CD4-positive, alpha-beta T cell treated with Interleukin-12 subunit alpha and Interleukin-12 subunit beta, for 1 hour (primary cell): ENCODE data around the gene ABCA13.
"Not testable (repeated sequence)": the region's sequence is repeated elsewhere in the genome, so short reads cannot be mapped to it uniquely, and the experiment has no call there.

Experiments
- DNase-seq: peaks from one replicate; pipeline ENCODE4 v3.0.0-alpha.2; 2020

The ABCA13 gene, protein sequence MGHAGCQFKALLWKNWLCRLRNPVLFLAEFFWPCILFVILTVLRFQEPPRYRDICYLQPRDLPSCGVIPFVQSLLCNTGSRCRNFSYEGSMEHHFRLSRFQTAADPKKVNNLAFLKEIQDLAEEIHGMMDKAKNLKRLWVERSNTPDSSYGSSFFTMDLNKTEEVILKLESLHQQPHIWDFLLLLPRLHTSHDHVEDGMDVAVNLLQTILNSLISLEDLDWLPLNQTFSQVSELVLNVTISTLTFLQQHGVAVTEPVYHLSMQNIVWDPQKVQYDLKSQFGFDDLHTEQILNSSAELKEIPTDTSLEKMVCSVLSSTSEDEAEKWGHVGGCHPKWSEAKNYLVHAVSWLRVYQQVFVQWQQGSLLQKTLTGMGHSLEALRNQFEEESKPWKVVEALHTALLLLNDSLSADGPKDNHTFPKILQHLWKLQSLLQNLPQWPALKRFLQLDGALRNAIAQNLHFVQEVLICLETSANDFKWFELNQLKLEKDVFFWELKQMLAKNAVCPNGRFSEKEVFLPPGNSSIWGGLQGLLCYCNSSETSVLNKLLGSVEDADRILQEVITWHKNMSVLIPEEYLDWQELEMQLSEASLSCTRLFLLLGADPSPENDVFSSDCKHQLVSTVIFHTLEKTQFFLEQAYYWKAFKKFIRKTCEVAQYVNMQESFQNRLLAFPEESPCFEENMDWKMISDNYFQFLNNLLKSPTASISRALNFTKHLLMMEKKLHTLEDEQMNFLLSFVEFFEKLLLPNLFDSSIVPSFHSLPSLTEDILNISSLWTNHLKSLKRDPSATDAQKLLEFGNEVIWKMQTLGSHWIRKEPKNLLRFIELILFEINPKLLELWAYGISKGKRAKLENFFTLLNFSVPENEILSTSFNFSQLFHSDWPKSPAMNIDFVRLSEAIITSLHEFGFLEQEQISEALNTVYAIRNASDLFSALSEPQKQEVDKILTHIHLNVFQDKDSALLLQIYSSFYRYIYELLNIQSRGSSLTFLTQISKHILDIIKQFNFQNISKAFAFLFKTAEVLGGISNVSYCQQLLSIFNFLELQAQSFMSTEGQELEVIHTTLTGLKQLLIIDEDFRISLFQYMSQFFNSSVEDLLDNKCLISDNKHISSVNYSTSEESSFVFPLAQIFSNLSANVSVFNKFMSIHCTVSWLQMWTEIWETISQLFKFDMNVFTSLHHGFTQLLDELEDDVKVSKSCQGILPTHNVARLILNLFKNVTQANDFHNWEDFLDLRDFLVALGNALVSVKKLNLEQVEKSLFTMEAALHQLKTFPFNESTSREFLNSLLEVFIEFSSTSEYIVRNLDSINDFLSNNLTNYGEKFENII (N-terminal part only)

DNA sequence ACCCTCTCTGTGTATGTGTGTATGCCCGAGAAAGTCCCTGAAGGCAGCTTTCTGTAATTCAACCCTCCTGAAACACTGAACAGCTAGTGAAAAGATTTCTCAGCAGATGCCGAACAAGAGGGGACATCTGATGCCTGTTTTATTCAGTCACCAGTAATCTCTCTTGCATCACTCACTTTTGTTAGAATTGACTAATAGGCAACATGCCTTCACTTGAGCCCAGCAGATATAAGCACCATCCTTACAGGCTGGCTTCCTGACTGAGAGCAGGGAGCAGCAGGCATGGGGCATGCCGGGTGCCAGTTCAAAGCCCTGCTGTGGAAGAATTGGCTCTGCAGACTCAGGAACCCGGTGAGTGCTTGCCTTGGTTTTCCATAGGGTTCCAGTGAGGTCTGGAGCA lies at the start of gene ABCA13:
Gene ABCA13 (plus strand): TSS at position 257 of the 400 bp plus-strand sequence. CDS start 26 bp downstream, at position 283.
- no peak for DNase-seq

DNA sequence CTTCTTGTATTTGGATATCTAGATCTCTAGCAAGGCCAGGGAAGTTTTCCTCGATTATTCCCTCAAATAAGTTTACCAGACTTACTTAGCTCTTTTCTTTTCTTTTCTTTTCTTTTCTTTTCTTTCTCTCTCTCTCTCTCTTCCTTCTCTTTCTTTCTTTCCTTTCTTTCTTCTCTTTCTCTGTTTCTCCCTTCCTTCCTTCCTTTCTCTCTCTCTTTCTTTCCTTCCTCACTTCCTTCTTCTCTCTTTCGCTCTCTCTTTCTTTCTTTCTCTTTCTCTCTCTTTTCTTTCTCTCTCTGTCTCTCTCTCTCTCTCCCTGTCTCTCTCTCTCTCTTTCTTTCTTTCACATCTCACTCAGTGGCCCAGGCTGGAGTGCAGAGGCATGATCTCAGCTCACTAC lies 45.2 kb upstream of the ABCA13 start:
- DNase-seq = no peak

DNA sequence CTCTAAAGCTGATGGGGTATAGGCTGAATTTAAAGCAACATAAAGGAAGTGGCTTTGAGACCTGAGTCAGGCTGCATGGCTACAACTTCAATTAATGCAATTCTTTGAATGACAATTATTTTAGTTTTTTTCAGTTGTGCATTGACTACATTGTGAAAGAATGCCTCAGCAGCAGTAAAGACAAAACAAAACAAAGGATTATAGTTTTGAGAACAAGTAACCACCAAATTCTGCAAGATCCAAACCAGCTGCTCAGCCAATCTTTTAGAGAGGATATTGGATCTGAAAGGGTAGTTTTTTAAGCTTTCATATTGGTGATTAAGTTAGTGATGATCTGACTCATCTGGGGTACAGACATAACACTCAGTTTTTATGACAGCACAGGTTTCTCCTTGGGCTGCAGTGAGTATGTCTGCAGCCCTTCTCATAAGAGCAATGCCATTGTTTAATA lies 40.6 kb upstream of the ABCA13 start:
- DNase-seq = no peak

DNA sequence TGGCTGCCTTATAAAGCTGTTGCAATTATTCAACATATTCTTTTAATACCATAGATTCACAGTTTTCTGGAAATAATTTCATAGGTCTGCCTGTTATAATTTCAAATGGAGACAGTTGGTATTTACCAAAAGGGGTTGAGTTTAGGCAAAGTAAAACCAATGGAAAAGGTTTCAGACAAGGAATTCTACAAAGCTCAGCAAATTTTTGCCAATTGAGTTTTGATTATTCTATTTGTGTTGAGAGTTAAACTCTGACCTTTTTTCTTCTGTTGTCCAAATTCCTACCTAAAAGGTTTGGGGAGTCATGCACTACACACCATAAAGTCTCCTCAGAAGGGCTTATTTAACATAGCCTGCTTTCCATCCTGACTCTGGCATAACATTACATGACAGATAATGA lies 38.5 kb upstream of the ABCA13 start:
- no peak for DNase-seq

DNA sequence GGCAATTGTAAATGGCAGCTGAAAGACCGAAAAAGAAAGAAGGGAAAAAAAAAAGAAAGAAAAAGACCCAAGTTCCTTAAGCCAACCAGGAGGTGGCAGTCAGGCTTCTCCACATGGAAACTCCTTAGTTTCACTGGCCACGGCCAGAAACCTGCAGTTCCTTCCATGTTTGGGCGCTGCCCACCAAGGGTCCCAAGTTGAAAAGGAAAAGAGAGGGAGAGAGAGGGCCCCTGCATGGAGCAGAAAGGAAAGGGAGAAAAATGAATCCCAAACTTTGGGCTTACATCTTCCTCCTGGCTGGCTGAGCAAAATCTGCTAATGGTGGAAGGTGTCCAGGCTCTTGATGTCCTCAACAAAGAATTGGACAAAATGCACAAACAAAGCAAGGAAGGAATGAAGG lies 31.8 kb upstream of the ABCA13 start:
- DNase-seq = no peak

DNA sequence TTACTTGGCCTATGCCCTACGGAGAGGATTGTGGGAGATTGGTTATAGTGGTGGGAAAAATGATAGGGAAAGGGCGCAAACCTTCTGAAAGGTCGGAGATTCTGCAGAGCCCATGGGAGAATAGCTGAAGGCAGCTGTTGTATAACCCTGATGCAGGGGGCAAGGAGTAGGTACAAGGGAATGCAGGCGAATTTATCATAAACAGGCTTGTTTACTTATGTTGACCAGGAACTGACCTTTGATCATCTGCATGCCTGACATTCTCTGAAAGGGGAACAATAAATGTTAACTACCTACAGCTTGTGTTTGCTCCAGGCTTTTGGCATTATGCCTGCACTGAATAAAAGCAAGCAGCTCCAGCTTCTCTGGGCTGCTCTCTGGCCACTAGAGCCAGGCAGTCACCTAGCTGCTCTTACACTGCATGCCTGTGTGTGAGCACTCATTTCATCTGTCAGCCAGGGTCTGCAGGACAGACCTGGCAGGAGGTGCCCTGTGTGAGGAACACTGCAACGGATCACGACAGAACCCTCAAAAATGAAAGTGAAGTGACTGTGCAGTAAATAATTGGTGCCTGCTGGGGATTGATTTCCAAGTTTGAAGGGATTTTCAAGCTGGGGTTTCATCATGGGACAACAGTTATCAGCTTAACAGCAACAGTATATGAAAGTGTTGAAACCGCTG lies 31.1 kb upstream of the ABCA13 start:
- DNase-seq = no peak

DNA sequence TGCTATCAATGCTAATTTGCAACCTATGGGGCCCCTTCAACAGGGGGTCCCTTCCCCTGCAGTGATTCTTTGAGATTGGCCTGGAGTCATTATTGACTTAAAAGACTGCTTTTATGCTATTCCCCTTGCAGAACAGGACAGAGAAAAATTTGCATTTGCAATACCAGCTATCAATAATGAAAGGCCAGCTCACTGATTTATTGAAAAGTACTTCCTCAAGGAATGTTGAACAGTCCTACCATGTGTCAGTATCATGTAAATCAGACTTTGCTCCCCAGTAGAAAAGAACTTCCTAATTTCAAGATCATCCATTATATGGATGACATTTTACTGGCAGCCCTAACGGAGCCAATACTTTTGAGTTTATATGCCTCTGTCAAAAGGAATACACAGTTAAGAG lies 29.7 kb upstream of the ABCA13 start:
- no peak for DNase-seq

DNA sequence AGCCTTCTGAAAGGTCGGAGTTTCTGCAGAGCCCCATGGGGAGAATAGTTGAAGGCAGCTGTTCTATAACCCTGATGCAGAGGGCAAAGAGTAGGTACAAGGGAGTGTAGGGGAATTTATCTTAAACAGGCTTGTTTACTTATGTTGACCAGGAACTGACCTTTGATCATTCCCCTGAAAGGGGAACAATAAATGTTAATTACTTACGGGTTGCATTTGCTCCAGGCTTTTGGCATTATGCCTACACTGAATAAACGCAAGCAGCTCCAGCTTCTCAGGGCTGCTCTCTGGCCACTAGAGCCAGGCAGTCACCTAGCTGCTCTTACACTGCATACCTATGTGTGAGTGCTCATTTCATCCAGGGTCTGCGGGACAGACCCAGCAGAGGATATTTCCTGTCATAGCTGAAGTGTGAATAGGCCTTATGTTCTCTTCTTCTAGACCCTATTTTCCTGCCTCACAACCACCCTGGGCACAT lies 26.9 kb upstream of the ABCA13 start:
- no peak for DNase-seq

DNA sequence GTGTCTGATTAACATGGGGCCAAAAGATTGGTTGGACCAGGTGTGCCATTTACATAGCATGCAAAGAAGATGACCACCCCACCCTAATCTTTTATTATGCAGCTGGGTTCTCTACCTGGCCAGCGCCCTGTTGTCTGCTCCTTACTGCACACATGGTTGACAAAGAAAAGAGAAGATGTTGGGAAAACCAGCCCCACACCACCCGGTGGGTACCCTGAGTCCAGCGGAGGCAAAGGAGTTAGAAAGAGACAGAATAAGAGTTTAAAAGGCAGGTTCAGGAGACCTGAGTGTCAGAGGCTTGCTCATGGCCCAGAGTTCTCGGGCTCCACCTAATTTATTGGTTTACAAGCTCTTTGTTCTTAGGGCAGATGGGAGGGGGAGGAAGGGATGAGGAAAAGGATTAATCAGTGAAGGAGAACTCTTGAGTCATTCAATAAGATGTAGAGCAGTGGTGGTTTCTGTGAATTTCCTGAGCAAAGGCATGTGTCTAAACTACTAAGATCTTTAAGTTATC lies 24.1 kb upstream of the ABCA13 start:
- DNase-seq = no peak

DNA sequence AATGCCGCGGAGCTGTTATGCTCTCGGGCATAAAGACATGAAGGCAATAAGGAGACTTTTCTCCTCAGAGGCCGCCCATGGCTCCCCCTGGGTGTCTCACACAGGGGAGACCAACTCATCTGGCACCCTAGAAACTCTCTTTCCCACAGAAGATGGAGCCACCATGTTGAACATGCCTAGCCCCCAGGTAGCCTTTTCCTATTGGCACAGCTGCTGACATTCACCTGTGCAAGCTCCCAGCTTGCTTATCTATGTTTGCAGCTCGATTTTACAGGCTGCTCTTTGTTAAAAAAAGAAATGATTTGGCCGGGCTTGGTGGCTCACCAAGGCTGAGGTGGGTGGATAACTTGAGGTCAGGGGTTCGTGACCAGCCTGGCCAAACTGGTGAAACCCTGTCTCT lies 23.6 kb upstream of the ABCA13 start:
- not testable (repeated sequence) for DNase-seq

DNA sequence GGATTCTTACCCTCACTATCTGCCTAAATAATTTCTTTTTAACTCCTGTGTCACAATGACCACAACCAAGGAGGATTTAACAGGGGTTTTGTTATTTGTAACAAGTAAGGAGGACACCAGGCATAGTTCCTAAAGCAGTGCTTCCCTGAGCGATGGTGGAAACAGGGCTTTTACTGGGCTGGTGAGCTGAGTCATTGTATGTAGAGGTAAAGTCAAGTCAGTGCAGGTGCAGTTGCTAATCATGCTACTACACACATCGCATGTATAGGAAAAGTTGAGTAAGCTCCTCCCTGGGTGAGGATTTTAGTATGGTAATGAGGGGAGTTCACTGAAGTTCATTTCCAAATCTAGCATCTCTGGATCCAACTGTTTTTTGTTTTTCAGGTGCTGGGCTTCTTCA lies 22.9 kb upstream of the ABCA13 start:
- DNase-seq = no peak

DNA sequence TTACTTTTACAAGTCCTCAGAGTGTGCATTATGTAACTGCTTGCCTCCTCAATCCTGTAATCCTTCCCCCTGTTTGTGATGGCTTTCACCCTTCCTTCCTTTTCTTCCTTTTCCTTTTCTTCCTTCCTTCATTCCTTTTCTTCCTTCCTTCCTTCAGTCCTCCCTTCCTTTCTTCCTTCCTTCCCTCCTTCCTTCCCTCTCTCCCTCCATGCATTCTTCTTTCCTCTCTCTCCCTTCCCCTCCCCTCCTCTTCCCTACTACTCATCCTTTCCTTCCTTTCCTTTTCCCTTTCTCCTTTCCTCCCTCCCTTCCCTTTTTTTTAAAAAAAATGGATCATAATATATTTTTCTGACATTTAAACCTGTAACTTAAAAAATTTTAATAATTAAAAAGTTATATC lies 22.2 kb upstream of the ABCA13 start:
- DNase-seq = no peak

DNA sequence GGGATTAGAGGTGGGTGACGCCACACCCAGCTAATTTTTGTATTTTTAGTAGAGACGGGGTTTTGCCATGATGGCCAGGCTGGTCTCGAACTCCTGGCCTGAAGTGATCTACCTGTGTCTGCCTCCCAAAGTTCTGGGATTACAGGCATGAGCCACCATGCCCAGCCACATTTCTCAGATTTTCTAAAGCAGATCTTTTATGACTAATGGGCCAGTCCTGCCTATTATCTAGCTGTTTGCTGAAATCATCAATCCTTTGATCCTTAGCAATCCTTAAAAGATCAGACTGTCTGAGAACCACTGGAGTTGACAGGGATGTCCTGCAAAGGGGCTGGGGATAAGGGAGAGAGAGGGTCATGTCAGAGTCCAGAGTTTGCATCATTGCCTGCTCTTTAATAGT lies 21.2 kb upstream of the ABCA13 start:
- DNase-seq = no peak

DNA sequence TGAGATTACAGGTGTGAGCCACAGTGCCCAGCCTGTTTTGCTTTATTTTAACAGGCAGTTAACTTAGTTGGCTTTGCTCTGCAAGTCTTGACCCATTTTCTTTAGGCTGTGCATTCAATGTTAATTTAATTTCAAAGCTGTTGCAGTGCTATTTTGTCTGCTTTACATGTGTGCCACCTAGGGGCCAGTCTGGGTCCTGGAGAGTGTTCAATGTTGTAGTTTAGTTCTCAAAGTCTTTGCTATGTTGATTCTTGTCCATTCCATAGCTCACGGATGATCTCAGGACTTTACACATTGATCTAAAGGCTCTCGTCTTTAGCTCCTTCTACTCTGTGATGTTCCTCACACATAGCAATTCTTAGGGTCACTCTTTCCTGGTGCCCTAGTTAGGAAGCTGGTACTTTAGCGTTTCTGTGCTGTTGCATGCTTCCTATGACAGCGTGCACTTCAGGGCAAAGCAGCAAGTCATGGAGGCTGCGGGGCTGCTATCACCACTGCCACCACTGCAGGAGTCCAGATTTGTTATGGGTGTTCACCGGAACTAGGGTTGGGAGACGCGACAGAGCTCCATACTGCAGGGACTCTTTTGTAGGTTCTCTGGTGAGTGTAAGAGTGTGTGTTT lies 16.4 kb upstream of the ABCA13 start:
- peak; percentile 46 for DNase-seq

DNA sequence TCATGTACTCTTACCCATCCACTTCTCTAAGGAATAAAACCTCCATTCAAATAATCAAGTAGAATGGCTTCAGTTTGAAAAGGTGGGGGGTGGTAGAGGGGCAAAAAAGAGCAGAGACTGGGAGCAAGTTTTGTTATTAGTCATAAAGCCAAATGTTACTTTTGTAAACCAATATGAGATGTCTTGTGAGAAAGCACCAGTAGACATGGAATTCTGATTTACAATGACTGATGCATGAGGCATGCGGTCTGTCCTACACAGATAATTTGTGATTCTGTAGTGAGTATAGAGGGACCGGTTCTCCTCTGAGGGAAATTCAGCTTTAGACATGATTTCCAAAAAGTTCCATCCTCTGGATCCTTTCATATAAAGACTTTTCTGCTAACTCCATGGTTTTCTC lies 12.9 kb upstream of the ABCA13 start:
- DNase-seq = no peak

DNA sequence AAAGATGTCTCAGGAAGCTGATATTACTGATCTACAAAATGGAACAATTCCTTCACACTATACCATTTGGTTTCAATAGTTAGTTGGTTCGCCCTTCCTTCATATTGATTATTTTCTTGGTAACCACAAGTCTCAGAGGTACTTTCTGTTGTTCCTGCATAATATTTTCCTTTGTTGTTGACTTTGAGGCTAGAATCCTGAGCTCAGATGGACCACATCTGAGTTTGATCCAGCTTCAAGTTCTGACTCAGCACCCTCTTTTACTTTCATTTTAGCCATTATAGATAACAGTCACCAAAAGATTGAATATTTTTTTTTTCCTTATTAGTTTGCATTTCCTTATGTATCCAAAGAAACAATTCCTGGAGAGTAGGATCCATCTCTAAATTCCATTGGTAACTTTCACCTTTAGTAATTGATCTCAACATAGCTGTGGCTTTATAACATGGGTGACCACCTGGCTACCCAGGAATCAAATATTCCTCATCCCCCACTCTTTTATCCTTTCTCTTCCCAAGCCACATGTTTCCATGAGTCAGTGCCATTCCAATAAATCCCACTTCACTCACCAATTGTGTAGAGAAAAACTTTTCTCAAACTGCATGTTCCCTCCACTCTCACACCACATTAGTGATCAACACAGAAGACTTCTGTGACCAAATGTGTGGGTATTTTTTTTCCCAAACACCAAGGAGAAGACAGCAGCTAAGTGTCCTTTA lies 9.7 kb upstream of the ABCA13 start:
- no peak for DNase-seq

DNA sequence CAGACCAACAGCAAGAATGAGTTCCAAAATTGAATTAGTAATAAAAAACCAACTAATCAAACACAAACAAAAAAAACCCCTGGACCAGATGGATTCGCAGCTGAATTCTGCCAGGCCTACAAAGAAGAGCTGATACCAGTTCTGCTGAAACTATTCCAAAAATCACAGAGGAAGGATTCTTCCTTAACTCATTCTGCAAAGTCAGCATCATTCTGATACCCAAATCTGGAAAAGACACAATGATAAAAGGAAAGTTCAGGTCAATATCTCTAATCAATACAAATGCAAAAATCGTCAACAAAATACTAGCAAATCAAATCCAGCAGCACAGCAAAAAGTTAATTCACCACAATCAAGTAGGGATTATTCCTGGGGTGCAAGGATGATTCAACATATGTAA lies 6.1 kb upstream of the ABCA13 start:
- DNase-seq = no peak

DNA sequence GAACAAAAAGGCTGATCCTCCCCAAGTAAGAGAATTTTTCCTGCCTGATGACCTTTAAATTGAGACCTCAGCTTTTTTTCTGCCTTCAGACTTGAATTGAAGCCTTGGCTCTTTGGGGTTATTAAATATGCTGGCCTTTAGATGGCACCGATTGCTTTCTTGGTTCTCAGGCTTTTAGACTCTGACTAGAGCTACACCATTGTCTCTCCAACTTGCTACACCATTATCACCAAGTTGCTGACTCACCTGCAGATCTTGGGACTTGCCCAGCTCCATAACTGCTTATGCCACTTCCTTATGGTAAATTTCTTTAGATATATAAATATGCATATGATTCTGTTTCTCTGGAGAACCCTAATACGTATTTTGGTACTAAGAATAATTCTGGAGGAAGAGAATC lies 3.1 kb upstream of the ABCA13 start:
- no peak for DNase-seq

DNA sequence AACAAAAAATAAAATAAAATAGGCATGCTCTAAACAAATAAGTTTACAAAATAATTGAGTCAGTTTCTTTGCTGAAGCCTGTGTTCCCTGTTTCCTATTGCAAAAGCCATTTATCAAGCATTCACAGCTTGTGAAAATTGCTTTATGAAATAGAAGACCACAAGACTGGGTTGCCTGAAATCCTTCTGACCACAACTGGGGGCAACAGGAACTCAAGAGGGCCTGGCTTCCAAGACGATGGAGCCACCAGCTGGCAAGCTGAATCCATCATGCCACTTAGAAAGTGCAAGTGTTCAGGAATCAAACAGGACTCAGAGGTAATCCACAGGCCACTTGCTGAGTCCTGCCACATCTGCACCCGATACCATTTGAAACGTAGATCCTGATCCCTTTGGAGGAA lies 752 bp upstream of the ABCA13 start:
- DNase-seq = no peak

DNA sequence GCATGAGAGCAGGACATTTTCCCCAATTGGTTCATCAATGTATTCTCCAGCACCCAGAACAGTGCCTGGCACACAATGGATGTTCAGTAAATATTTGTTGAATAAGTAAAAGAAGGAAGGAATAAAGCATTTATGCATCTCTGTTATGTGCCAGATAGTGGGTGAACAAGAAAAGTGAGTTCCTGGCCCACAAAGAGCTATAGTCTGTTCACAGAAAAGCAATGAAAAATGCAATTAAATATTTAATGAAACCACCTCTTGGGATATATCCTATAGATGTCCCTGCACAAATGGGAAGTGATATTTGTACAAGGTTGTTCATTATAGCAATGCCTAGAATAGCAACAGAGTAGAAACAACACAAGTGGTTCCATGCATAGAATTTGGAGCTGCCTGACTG lies 2.1 kb downstream of the ABCA13 start:
- DNase-seq = no peak
